ENCODE results near the gene ANKZF1. TPM values are rescaled to one million over a fixed set of nuclear protein-coding genes. Genes with fewer than 3 reads are reported as not detected.
A peak's percentile ranks its signal among the peaks of the same experiment; 100 is the strongest.

Gene ANKZF1
- polyA plus RNA-seq, 2 donors: 20.4 to 40.7 TPM

DNA sequence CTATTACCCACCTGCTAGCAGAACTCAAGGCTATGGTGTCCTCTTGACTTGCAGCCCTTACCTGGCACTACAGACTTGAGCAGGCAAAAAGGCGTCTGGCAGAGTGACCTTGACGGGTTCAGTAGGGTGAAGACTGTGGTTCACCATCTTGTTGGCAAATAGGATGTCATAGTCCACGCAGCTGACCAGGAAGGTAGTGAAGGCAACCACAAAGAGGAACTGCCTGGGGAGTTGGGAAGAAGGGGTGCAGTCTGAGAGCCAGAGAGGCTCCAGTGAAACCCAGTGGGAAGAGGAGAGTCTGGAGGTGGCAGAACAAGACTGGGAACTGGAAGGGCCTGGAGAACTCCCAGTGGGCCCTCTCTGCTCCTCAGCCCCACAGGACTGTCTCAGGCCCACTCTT, 4.3 kb upstream of the ANKZF1 start:
- Histone ChIP-seq H3K4me1 (ENCODE audit: control insufficient read depth in 2 of 2, insufficient read depth in 2 of 2, low read length in 1 of 2) (peaks cover 9 to 10% of the 10 kb centered on the region in 2 donors), H3K36me3 (ENCODE audit: control insufficient read depth in 2 of 2, insufficient read depth in 2 of 2, low read length in 1 of 2) (peaks cover 30 to 52% of the 10 kb centered on the region in 2 donors), H3K27ac (ENCODE audit: low read depth in 2 of 2, low read length in 1 of 2) (no peak overlapping the region), H3K4me3 (ENCODE audit: low read depth in 1 of 2, low read length in 2 of 2) (no peak overlapping the region), H3K27me3 (ENCODE audit: control insufficient read depth in 1 of 2, insufficient read depth in 2 of 2, low read length in 2 of 2) (no peaks in the 10 kb centered on the region), H3K9me3 (ENCODE audit: control insufficient read depth in 2 of 2, insufficient read depth in 1 of 2, low read depth in 1 of 2, low read length in 1 of 2) (no peaks in the 10 kb centered on the region)
- WGBS, 2 donors: 82 to 85% methylated on average over 3 of the region's 3 CpGs

DNA sequence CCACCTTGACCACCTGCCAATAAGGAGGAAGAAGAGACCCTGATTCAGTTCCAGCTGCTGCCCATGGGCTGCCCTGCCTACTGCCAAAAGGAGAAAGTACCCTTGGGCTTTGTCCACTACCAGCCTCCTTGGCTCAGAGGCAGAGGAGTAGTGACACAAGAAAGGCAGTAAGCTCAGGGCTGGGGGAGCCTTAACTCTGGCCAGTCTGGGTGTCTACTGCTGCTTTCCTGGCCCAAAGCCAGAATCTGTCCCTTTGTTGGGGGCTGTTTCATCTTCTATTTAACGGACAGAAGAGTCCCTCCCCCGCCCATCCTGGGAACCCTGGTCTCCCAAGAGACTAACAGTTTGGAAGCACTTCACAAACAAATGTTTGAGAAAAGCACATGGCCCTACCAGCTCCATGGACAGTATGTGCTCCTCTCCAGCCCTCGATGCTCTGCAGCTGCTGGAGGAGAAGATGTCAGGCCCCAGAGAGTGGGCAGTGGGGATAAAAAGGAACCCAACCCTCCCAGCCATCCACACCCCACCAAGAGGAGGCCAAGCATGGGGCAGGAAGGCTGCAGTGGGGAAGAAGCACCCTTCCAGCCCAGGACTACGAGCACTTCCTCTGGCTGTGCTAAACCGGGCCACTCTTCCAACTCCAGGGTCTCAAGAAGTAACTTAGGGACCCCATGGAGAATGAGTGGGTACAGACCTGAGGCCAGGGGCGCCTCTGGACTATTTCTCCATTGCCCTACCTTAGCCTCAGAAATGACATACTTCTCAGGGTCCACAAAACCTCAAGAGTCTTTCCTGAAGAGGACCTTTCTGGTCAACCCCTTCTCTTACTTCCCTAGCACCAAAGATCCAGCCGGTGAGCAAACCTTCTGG, 1.3 kb upstream of the ANKZF1 start:
- Histone ChIP-seq H3K27me3 (ENCODE audit: control insufficient read depth in 1 of 2, insufficient read depth in 2 of 2, low read length in 2 of 2) (no peaks in the 10 kb centered on the region), H3K27ac (ENCODE audit: low read depth in 2 of 2, low read length in 1 of 2) (peak overlapping the region; percentile 94 to 99), H3K9me3 (ENCODE audit: control insufficient read depth in 2 of 2, insufficient read depth in 1 of 2, low read depth in 1 of 2, low read length in 1 of 2) (no peaks in the 10 kb centered on the region), H3K4me1 (ENCODE audit: control insufficient read depth in 2 of 2, insufficient read depth in 2 of 2, low read length in 1 of 2) (peaks cover 9 to 10% of the 10 kb centered on the region in 2 donors), H3K4me3 (ENCODE audit: low read depth in 1 of 2, low read length in 2 of 2) (peak overlapping the region; percentile 76 to 85), H3K36me3 (ENCODE audit: control insufficient read depth in 2 of 2, insufficient read depth in 2 of 2, low read length in 1 of 2) (peaks cover 22 to 30% of the 10 kb centered on the region in 2 donors)
- 39% methylated on average over 7 of the region's 7 CpGs for WGBS, 2 donors

DNA sequence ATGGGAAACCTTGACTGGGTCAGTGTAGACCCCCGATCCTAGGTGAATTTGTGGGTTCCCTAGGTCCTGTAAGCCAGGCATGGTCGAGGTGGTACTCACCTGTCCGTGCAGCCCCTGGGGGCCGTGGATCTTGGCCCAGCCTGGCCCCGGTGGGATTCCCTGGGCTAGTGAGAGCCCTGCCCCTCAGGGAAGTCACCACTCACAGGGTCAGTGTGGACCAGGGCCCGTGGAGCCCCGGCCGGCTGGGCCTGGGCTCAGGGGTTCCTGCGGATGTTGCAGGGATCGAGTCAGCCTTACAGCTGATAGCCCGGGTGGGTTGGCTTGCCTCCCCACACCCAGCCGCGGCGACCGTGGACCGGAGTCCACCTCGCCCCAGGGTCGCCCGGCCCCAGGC, 698 bp upstream of the ANKZF1 start:
- H3K36me3 ChIP-seq (ENCODE audit: control insufficient read depth in 2 of 2, insufficient read depth in 2 of 2, low read length in 1 of 2): peaks cover 25 to 27% of the 10 kb centered on the region in 2 donors
- H3K27me3 ChIP-seq (ENCODE audit: control insufficient read depth in 1 of 2, insufficient read depth in 2 of 2, low read length in 2 of 2): no peaks in the 10 kb centered on the region
- H3K27ac ChIP-seq (ENCODE audit: low read depth in 2 of 2, low read length in 1 of 2): peak overlapping the region; percentile 94 to 99
- peak overlapping the region; percentile 76 to 85 for H3K4me3 ChIP-seq (ENCODE audit: low read depth in 1 of 2, low read length in 2 of 2)
- H3K4me1 ChIP-seq (ENCODE audit: control insufficient read depth in 2 of 2, insufficient read depth in 2 of 2, low read length in 1 of 2): peaks cover 9 to 10% of the 10 kb centered on the region in 2 donors
- WGBS, 2 donors: 1 to 2% methylated on average over 17 to 19 of the region's 19 CpGs
- no peaks in the 10 kb centered on the region for H3K9me3 ChIP-seq (ENCODE audit: control insufficient read depth in 2 of 2, insufficient read depth in 1 of 2, low read depth in 1 of 2, low read length in 1 of 2)

DNA sequence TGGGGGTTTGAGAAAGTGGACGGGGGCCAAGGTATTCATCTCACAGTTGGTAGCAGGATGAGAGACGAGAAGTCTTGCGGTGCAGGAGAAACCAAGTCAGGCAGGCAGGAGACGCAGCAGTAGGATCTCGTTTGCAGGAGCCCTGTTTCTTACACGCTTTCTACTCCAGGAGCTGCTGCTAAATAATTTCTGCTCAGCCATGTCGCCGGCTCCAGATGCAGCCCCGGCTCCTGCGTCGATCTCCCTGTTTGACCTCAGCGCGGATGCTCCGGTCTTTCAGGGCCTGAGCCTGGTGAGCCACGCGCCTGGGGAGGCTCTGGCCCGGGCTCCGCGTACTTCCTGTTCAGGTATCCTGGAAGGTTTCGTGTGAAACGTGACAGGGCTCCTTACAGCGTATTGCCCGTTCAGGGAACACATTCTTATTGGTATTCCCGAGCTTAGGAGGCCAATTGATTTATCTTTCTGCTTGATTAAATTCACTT, 494 bp downstream of the ANKZF1 start:
- no peaks in the 10 kb centered on the region for H3K27me3 ChIP-seq (ENCODE audit: control insufficient read depth in 1 of 2, insufficient read depth in 2 of 2, low read length in 2 of 2)
- no peaks in the 10 kb centered on the region for H3K9me3 ChIP-seq (ENCODE audit: control insufficient read depth in 2 of 2, insufficient read depth in 1 of 2, low read depth in 1 of 2, low read length in 1 of 2)
- H3K27ac ChIP-seq (ENCODE audit: low read depth in 2 of 2, low read length in 1 of 2): peak overlapping the region; percentile 94 to 99
- H3K4me3 ChIP-seq (ENCODE audit: low read depth in 1 of 2, low read length in 2 of 2): peak overlapping the region; percentile 70 to 76
- peaks cover 9 to 10% of the 10 kb centered on the region in 2 donors for H3K4me1 ChIP-seq (ENCODE audit: control insufficient read depth in 2 of 2, insufficient read depth in 2 of 2, low read length in 1 of 2)
- WGBS, 2 donors: 0% methylated on average over 24 of the region's 24 CpGs
- H3K36me3 ChIP-seq (ENCODE audit: control insufficient read depth in 2 of 2, insufficient read depth in 2 of 2, low read length in 1 of 2): peaks cover 17 to 23% of the 10 kb centered on the region in 2 donors

DNA sequence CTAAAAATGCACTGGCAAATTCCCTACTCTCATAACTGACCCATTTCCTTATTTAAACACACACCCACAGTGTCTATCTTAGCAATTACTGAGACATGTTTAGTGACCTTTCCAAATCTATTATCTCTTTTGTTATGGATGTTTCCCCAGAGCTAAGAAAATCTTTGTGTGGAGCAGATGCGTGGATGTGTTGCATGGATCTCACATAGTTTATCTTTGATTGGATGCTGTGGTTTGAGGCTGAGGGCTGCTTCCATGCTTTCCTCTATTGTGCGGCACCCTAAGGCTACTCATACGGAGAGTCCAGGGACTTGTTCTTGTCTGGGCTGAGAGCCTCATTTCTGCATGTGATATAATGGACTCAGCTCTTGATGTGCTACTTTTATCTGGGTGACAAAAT, 4.7 kb downstream of the ANKZF1 start:
- Histone ChIP-seq H3K36me3 (ENCODE audit: control insufficient read depth in 2 of 2, insufficient read depth in 2 of 2, low read length in 1 of 2) (peaks cover 24 to 32% of the 10 kb centered on the region in 2 donors), H3K9me3 (ENCODE audit: control insufficient read depth in 2 of 2, insufficient read depth in 1 of 2, low read depth in 1 of 2, low read length in 1 of 2) (no peaks in the 10 kb centered on the region)

DNA sequence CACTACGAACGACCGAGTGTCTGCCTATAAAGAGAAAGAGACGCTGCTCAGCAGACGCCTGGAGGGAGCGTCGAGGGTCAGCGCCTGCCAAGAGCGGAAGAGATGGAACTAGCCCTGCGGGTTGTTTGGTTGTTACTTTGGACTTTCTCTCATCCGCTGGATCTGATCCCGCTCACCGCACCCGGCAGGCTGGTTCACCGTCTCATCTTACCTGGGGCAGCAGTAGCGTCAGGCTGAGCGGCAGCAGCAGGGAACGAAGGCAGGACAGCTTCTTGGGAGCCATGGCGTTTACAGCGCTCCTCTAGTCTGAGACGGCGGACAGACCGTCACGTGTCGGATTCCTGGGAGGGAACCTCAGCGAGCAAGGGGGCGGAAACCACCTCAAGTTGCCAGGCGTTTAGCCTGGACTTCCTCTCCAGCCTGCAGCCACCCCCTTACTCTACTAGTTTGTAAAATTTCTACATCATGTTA, 13.7 kb downstream of the ANKZF1 start:
- H3K27me3 ChIP-seq (ENCODE audit: control insufficient read depth in 1 of 2, insufficient read depth in 2 of 2, low read length in 2 of 2): no peaks in the 10 kb centered on the region
- H3K9me3 ChIP-seq (ENCODE audit: control insufficient read depth in 2 of 2, insufficient read depth in 1 of 2, low read depth in 1 of 2, low read length in 1 of 2): no peaks in the 10 kb centered on the region
- H3K36me3 ChIP-seq (ENCODE audit: control insufficient read depth in 2 of 2, insufficient read depth in 2 of 2, low read length in 1 of 2): peaks cover 6% of the 10 kb centered on the region in 2 donors
- no peak overlapping the region for H3K27ac ChIP-seq (ENCODE audit: low read depth in 2 of 2, low read length in 1 of 2)
- peaks cover 3 to 8% of the 10 kb centered on the region in 2 donors for H3K4me1 ChIP-seq (ENCODE audit: control insufficient read depth in 2 of 2, insufficient read depth in 2 of 2, low read length in 1 of 2)
- 36 to 46% methylated on average over 28 of the region's 28 CpGs for WGBS, 2 donors
- no peak overlapping the region for H3K4me3 ChIP-seq (ENCODE audit: low read depth in 1 of 2, low read length in 2 of 2)

More for the DNA sequence above, 4.7 kb downstream of the ANKZF1 start:
- no peak overlapping the region for H3K4me3 ChIP-seq (ENCODE audit: low read depth in 1 of 2, low read length in 2 of 2)
- no peaks in the 10 kb centered on the region for H3K4me1 ChIP-seq (ENCODE audit: control insufficient read depth in 2 of 2, insufficient read depth in 2 of 2, low read length in 1 of 2)
- no peaks in the 10 kb centered on the region for H3K27me3 ChIP-seq (ENCODE audit: control insufficient read depth in 1 of 2, insufficient read depth in 2 of 2, low read length in 2 of 2)
- no peak overlapping the region for H3K27ac ChIP-seq (ENCODE audit: low read depth in 2 of 2, low read length in 1 of 2)
- 75 to 96% methylated on average over 3 of the region's 3 CpGs for WGBS, 2 donors

DNA sequence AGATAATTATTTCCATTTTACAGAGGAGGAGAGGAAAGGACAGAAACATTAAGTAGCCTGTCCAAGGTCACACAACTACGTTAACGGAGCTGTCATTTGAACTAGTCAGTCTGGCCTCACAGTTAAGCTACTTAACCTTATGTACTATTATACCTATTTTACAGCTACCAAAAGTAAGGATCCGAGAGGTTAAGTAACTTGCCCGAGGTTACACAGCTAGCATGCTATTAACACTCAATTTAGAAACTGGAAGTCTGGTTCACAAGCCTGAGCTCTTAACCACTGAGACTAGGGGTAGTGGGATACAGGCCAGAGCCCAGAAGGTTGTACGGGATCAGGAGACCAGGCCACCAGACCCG, 15.2 kb downstream of the ANKZF1 start:
- Histone ChIP-seq H3K27me3 (ENCODE audit: control insufficient read depth in 1 of 2, insufficient read depth in 2 of 2, low read length in 2 of 2) (no peaks in the 10 kb centered on the region), H3K36me3 (ENCODE audit: control insufficient read depth in 2 of 2, insufficient read depth in 2 of 2, low read length in 1 of 2) (peaks cover 6 to 7% of the 10 kb centered on the region in 2 donors), H3K4me1 (ENCODE audit: control insufficient read depth in 2 of 2, insufficient read depth in 2 of 2, low read length in 1 of 2) (peaks cover 7 to 18% of the 10 kb centered on the region in 2 donors), H3K4me3 (ENCODE audit: low read depth in 1 of 2, low read length in 2 of 2) (peak overlapping the region; percentile 81 to 93), H3K27ac (ENCODE audit: low read depth in 2 of 2, low read length in 1 of 2) (peak overlapping the region; percentile 91 to 96), H3K9me3 (ENCODE audit: control insufficient read depth in 2 of 2, insufficient read depth in 1 of 2, low read depth in 1 of 2, low read length in 1 of 2) (no peaks in the 10 kb centered on the region)
- 35% methylated on average over 6 of the region's 6 CpGs for WGBS, 2 donors

DNA sequence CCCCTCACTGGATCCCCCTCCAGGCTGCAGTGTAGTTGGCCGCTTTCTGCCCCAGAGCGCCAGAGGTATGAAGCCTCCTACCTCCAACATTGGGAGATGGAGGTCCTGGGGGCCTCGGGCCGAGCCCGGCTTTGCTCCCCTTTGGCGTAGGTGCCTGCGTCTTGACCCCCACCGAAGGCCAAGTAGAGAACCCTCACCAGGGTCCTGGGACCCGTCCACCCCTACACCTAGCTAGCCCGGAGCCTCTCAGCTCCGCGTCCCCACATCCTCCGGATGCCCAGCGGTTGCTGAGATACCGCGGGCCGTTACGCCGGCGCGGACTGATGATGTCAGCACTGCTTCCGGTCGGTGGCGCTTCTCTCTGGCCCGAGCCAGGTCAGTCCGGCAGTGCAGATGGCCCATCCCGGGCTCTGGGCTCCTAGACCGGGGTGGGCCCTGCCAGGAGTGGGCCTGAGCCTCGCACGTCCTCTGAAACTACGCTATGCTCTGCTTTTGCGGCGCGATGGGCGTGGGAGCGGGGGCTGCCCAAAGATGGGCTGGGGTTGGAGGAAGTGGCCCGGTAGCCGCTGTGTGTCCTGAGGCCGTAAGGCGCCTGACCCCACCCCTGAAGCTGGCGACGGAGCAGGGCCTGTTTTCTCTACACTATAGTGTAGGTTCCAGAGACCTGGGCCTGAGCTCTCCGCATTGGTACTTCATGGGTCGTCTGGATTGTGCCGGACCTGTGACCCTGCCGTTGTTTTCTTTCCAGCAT, 15.7 kb downstream of the ANKZF1 start, which contains the start of the genes GLB1L and STK16:
TSS of gene GLB1L (minus strand) at position 297 of the 751 bp plus-strand sequence. CDS start 1,871 bp downstream, outside the sequence.
TSS of gene STK16 (plus strand) at position 332 of the 751 bp plus-strand sequence. CDS start 521 bp downstream, outside the sequence.
- Histone ChIP-seq H3K4me3 (ENCODE audit: low read depth in 1 of 2, low read length in 2 of 2) (peak within 1 kb of the TSS; percentile 81 to 93), H3K27me3 (ENCODE audit: control insufficient read depth in 1 of 2, insufficient read depth in 2 of 2, low read length in 2 of 2) (no peaks in the 10 kb centered on the region), H3K4me1 (ENCODE audit: control insufficient read depth in 2 of 2, insufficient read depth in 2 of 2, low read length in 1 of 2) (peaks cover 9 to 23% of the 10 kb centered on the region in 2 donors), H3K36me3 (ENCODE audit: control insufficient read depth in 2 of 2, insufficient read depth in 2 of 2, low read length in 1 of 2) (peaks cover 7 to 10% of the 10 kb centered on the region in 2 donors), H3K9me3 (ENCODE audit: control insufficient read depth in 2 of 2, insufficient read depth in 1 of 2, low read depth in 1 of 2, low read length in 1 of 2) (no peaks in the 10 kb centered on the region), H3K27ac (ENCODE audit: low read depth in 2 of 2, low read length in 1 of 2) (peak within 1 kb of the TSS; percentile 91 to 96)
- WGBS, 2 donors: 0% methylated on average over 45 to 46 of the region's 46 CpGs

DNA sequence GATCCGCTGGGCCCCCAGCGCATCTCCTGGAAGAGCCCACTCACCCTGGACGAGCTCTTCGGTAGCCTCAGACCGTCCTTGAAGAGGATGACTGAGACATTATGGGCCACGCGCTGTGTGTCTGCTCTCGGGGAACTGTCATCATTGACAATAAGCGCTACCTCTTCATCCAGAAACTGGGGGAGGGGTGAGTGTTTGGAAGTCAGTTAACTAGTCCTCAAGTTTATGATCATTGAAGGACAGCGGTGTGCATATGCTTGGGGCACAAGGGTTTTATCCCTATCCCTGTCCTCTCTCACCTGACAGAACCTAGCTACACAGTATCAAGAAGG, 16.3 kb downstream of the ANKZF1 start:
- Histone ChIP-seq H3K36me3 (ENCODE audit: control insufficient read depth in 2 of 2, insufficient read depth in 2 of 2, low read length in 1 of 2) (peaks cover 10 to 13% of the 10 kb centered on the region in 2 donors), H3K27me3 (ENCODE audit: control insufficient read depth in 1 of 2, insufficient read depth in 2 of 2, low read length in 2 of 2) (no peaks in the 10 kb centered on the region), H3K4me1 (ENCODE audit: control insufficient read depth in 2 of 2, insufficient read depth in 2 of 2, low read length in 1 of 2) (peaks cover 13 to 29% of the 10 kb centered on the region in 2 donors), H3K9me3 (ENCODE audit: control insufficient read depth in 2 of 2, insufficient read depth in 1 of 2, low read depth in 1 of 2, low read length in 1 of 2) (no peaks in the 10 kb centered on the region), H3K27ac (ENCODE audit: low read depth in 2 of 2, low read length in 1 of 2) (peak overlapping the region; percentile 91 to 96), H3K4me3 (ENCODE audit: low read depth in 1 of 2, low read length in 2 of 2) (peak overlapping the region; percentile 81 to 93)
- 9 to 13% methylated on average over 10 of the region's 10 CpGs for WGBS, 2 donors
